ENCODE results near the gene MAP7.

- TF ChIP-seq POLR2A (IDR thresholded peaks at IDR 0.05) (no peak), CTCF (IDR thresholded peaks at IDR 0.05) (no peak)
These were observed 11.4 kb downstream of the MAP7 start for GRCh38 chr6:136538836-136539235.
